K562 (cell line): ENCODE results near the gene FAM167B. TPM values are rescaled to one million over a fixed set of nuclear protein-coding genes. Genes with fewer than 3 reads are reported as not detected.

Source experiments
- ATAC-seq: fragments of 200-7000 bp; cut with Tn5 transposase; 3 replicates; pipeline ENCODE4 v1.9.1; 2020; ENCODE audit warnings: moderate library complexity
- BruUV-seq: library from RNA; stranded (reverse); fragments of 400-500 nt; replicated peaks from 2 replicates; lab custom pipeline; 2021; lab: Mats Ljungman, UMichigan
- CTCF ChIA-PET: fragments of 300-600 bp; formaldehyde crosslinking; extraction: SDS; loops from one replicate; lab custom pipeline; 2021; ENCODE audit warnings: low intra/inter-chr PET ratio; lab: Yijun Ruan, JAX
- POLR2A ChIA-PET: fragments of 300-600, 350-650 bp; sonication (Branson Sonifier 250); formaldehyde crosslinking; extraction: SDS; loops from one replicate; lab custom pipeline; 2021; ENCODE audit warnings: antibody characterized with exemption, inconsistent platforms; lab: Yijun Ruan, JAX
- DNase-seq, 4 experiments: peaks; one replicate each; pipeline versions ENCODE4 v3.0.0 to v3.0.0-alpha.2; 2011 to 2018; ENCODE audit warnings: low spot score in 3 of 4, mixed read lengths in 3 of 4; ENCODE audit errors: extremely low read depth in 1 of 4
- FAIRE-seq: peaks from 2 replicates; lab custom pipeline; 2011; peaks lifted over from hg19 to GRCh38; lab: Jason Lieb, UNC
- H2AFZ ChIP-seq: 2 replicates; pipeline ENCODE4 v1.6.0; 2011; ENCODE audit warnings: low read depth, low read length, control low read depth, inconsistent platforms
- H3K27ac ChIP-seq: fragments of 200-600 bp; 3 replicates; pipeline ENCODE4 v1.8.0; 2011; ENCODE audit warnings: low read depth, mild to moderate bottlenecking, control low read depth, inconsistent platforms, low read length, moderate library complexity, mixed read lengths; ENCODE audit errors: extremely low read depth
- H3K27me3 ChIP-seq, 2 experiments: fragments of 300-600 bp in 1 of 2; 2 replicates in 1 of 2; 3 replicates in 1 of 2; pipeline versions ENCODE4 v1.6.0 to v1.8.0; 2011; ENCODE audit warnings: inconsistent platforms in 2 of 2, low read length in 2 of 2, mild to moderate bottlenecking in 1 of 2, mixed read lengths in 1 of 2, moderate library complexity in 1 of 2; ENCODE audit not compliant: control insufficient read depth in 2 of 2, insufficient read depth in 2 of 2
- H3K36me3 ChIP-seq: fragments of 300-600 bp; 3 replicates; pipeline ENCODE4 v1.8.0; 2011; ENCODE audit warnings: mild to moderate bottlenecking, low read length, inconsistent platforms; ENCODE audit not compliant: control insufficient read depth, insufficient read depth
- H3K4me1 ChIP-seq, 2 experiments: fragments of 200-600 bp in 1 of 2; replicated peaks in 1 of 2; 2 replicates in 1 of 2; 3 replicates in 1 of 2; pipeline versions ENCODE4 v1.5.1 to v1.8.0; 2011; ENCODE audit warnings: inconsistent platforms in 2 of 2, low read length in 2 of 2, mild to moderate bottlenecking in 1 of 2, mixed read lengths in 1 of 2, moderate library complexity in 1 of 2; ENCODE audit not compliant: control insufficient read depth in 2 of 2, insufficient read depth in 2 of 2
- H3K4me2 ChIP-seq: 2 replicates; pipeline ENCODE4 v1.6.1; 2011; ENCODE audit warnings: low read length, control low read depth, inconsistent platforms, mixed read lengths; ENCODE audit not compliant: insufficient read depth
- H3K4me3 ChIP-seq: fragments of 200-600 bp; sonication (generic), shearing (Covaris generic); 2 replicates; pipeline ENCODE4 v1.5.1; 2016; ENCODE audit warnings: control low read depth, inconsistent platforms
- H3K79me2 ChIP-seq: fragments of 200-600 bp; 3 replicates; pipeline ENCODE4 v1.8.0; 2011; ENCODE audit warnings: low read length, inconsistent platforms; ENCODE audit not compliant: control insufficient read depth, insufficient read depth
- H3K9ac ChIP-seq, 2 experiments: 2 replicates each; pipeline versions ENCODE4 v1.6.0 to v1.6.1; 2011; ENCODE audit warnings: low read depth in 2 of 2, low read length in 2 of 2, control low read depth in 1 of 2, inconsistent platforms in 1 of 2, mild to moderate bottlenecking in 1 of 2, mixed read lengths in 1 of 2; ENCODE audit not compliant: insufficient read depth in 1 of 2
- H3K9me1 ChIP-seq: one replicate; pipeline ENCODE4 v1.6.0; 2011; ENCODE audit warnings: inconsistent platforms, mild to moderate bottlenecking, low read length, moderate library complexity; ENCODE audit not compliant: control insufficient read depth, insufficient read depth
- H3K9me3 ChIP-seq: replicated peaks from 2 replicates; pipeline ENCODE4 v1.5.1; 2011; ENCODE audit warnings: low read depth, low read length, inconsistent platforms; ENCODE audit not compliant: control insufficient read depth, insufficient read depth
- H4K20me1 ChIP-seq: replicated peaks from 2 replicates; pipeline ENCODE4 v1.6.1; 2011; ENCODE audit warnings: low read length, inconsistent platforms, mixed read lengths; ENCODE audit not compliant: control insufficient read depth, insufficient read depth
- ARID1B ChIP-seq: fragments of 450-650 bp; IDR thresholded peaks from 2 replicates; pipeline ENCODE4 v1.6.1; 2016; ENCODE audit warnings: antibody characterized with exemption, mild to moderate bottlenecking, inconsistent platforms
- ERF ChIP-seq: fragments of 450-650 bp; formaldehyde crosslinking; IDR thresholded peaks from 2 replicates; pipeline ENCODE4 v1.4.0; 2020; ENCODE audit warnings: mild to moderate bottlenecking, mixed read lengths
- GABPB1 ChIP-seq: sonication (generic); formaldehyde crosslinking; IDR thresholded peaks from 2 replicates; pipeline ENCODE4 v1.8.0; 2022; ENCODE audit warnings: mild to moderate bottlenecking, missing genetic modification reagents
- POU5F1 ChIP-seq: fragments of 150-350 bp; IDR thresholded peaks from 2 replicates; pipeline ENCODE4 v1.6.1; 2014; ENCODE audit warnings: borderline replicate concordance, low read length, low read depth, mild to moderate bottlenecking; ENCODE audit not compliant: partially characterized antibody
- RAD21 ChIP-seq, 2 experiments: fragments of 250-450 bp in 1 of 2; fragments of 450-650 bp in 1 of 2; sonication (Bioruptor Pico) in 1 of 2; formaldehyde crosslinking in 1 of 2; IDR thresholded peaks in 1 of 2; conservative IDR thresholded peaks in 1 of 2; 2 replicates each; pipeline versions ENCODE4 v1.4.0 to v1.8.0; 2020 to 2022; ENCODE audit warnings: mild to moderate bottlenecking in 2 of 2, moderate library complexity in 1 of 2
- SIN3A ChIP-seq, 2 experiments: fragments of 150-350 bp in 1 of 2; IDR thresholded peaks; 2 replicates each; pipeline ENCODE4 v1.6.1; 2011 to 2016; ENCODE audit warnings: borderline replicate concordance in 2 of 2, low read depth in 2 of 2, low read length in 2 of 2, mild to moderate bottlenecking in 2 of 2, moderate library complexity in 2 of 2; ENCODE audit not compliant: control insufficient read depth in 1 of 2
- WGBS: fragments of 100-300 bp; shearing (Covaris generic); methylation state at CpG from one replicate; pipeline ENCODE4 v1.1.6; 2016; ENCODE audit warnings: low coverage, mixed read lengths; ENCODE audit not compliant: insufficient coverage; ENCODE audit errors: missing lambda C conversion rate; 5-methylcytosine and 5-hydroxymethylcytosine counted together
- in situ Hi-C: fragments of 300-500 bp; cut with MboI; formaldehyde crosslinking; loops from 4 replicates; pipeline ENCODE4 v1.15.0; 2018; ENCODE audit warnings: inconsistent platforms, mixed read lengths
- intact Hi-C: fragments of 100-400 bp; cut with micrococcal nuclease; formaldehyde crosslinking; loops from 2 replicates; pipeline ENCODE4 v1.14.2; 2022
- polyA plus RNA-seq, 8 experiments: library from polyadenylated mRNA; depleted of rRNA in 4 of 8; stranded (reverse) in 5 of 8; unstranded in 3 of 8; fragments of >200 nt; fragmentation: Nextera tagmentation in 2 of 8; fragmentation: Illumina TruSeq in 1 of 8; extraction: Ambion mirVana in 2 of 8; extraction: Trizol in 1 of 8; gene quantifications; 2 replicates each; pipeline versions ENCODE4 v1.2.1 to v1.2.3, GENCODE V29; 2011 to 2014; ENCODE audit warnings: inconsistent platforms in 1 of 8, missing spikeins in 1 of 8
- total RNA-seq, 7 experiments: library from RNA; depleted of rRNA in 6 of 7; stranded (reverse); fragments of >200 nt in 6 of 7; fragmentation: Illumina TruSeq in 2 of 7; extraction: Trizol in 2 of 7; gene quantifications; 2 replicates each; pipeline versions ENCODE4 v1.2.1 to v1.2.3, GENCODE V29; 2011 to 2021; ENCODE audit warnings: low replicate concordance in 1 of 7
- TF ChIP-seq, protein P1 (sequence below), 2 experiments: fragments of 450-650 bp in 1 of 2; sonication (generic) in 1 of 2; formaldehyde crosslinking in 1 of 2; IDR thresholded peaks in 1 of 2; conservative IDR thresholded peaks in 1 of 2; 2 replicates each; pipeline versions ENCODE4 v1.6.1 to v1.8.1; 2016 to 2023; ENCODE audit warnings: mild to moderate bottlenecking in 2 of 2, moderate library complexity in 2 of 2, inconsistent platforms in 1 of 2, missing genetic modification reagents in 1 of 2
- TF ChIP-seq, protein P2 (sequence below), 3 experiments: IDR thresholded peaks in 2 of 3; conservative IDR thresholded peaks in 1 of 3; 2 replicates each; pipeline ENCODE4 v1.5.1; 2011 to 2012; ENCODE audit warnings: low read length in 3 of 3, mild to moderate bottlenecking in 3 of 3, control low read depth in 2 of 3, improper control_type of control experiment in 1 of 3, inconsistent platforms in 1 of 3, low read depth in 1 of 3, mixed read lengths in 1 of 3, moderate library complexity in 1 of 3; ENCODE audit not compliant: insufficient read depth in 2 of 3

The FAM167B gene
- total and polyA plus RNA-seq, 9 of the 15 experiments (the other 6 are each of a cell fraction or from before 2014, with no cell fraction given), result not detected

DNA sequence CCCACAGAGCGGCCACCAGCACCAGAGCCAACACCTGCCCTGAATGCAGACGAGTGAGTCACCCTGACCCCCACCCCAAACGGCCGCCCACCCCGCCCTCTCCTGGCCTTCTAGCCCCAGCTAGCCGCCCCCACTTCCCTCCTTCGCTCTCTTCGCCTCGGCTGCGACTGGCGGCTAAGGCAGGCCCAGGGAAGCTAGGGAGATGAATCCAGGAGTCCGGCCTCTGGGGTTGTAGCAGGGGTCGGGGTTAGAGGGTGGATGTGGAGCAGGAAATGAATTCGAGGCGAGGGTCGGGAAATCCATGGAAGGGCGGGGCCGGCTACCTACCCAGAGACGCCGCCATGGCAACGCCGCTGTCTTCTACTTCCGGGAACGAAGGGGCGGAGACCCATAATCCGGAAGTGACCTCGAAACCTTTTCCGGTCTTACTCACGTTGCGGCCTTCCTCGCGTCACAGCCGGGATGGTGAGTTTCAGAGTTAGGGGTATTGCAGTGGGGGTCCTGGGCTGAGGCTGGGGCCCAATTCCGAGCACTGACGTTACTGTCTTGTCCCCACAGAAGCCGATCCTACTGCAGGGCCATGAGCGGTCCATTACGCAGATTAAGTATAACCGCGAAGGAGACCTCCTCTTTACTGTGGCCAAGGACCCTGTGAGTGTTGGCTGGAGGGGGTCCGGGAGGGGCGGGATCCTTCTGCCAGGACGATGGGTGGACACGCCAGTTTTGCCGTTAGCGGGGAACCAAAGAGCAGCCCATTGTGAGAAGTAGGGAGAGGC, 24.9 kb upstream of the FAM167B start, which contains the start of the genes EIF3I and TMEM234 (continued):
- TF ChIP-seq POU5F1 (no peak), SIN3A (IDR thresholded peaks at IDR 0.05; ENCODE audit: borderline replicate concordance in 2 of 2, control insufficient read depth in 1 of 2, low read depth in 2 of 2, low read length in 2 of 2) (peak; percentile 95 to 98; a peak in 3 of 4 replicates)

DNA sequence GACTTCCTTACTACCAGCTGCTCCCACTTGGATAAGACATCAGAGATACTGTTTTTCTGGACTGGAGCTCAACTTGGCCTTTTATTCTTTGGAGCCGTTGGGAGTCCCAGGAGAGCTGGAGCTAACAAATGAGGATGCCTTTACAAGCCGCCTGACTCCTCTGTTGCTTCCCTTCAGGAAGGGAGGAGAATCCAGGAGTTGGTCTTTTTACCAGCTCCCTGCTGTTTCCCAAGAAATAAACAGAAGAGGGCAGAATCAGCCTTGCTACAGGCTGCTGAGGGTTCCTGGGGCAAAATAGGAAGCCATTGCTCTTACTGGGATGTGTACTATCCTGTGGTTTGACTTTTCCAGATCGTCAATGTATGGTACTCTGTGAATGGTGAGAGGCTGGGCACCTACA, 23.3 kb upstream of the FAM167B start:
- ChIA-PET CTCF (interaction anchor here (0.6 kb wide), 1 partner anchor 193 kb away, joined by 4 read pairs; no protein-coding TSS in a partner anchor), POLR2A (interaction anchor here (0.7 to 6.5 kb wide), 9 partner anchors 8 to 369 kb away, joined by 3 to 40 read pairs (median 3); partner anchors contain the start of gene TXLNA)
- H3K9me1 ChIP-seq, result no peaks in the 10 kb centered on the region
- H2AFZ ChIP-seq, result no peak overlapping the region
- BruUV-seq, result no TSS peak
- H3K79me2 ChIP-seq, result peaks cover 49% of the 10 kb centered on the region
- DNase-seq (no peak), ATAC-seq (no peak), FAIRE-seq (no peak)
- 73% methylated on average over 3 of the region's 3 CpGs for WGBS
- H3K9ac ChIP-seq, result peak overlapping the region; percentile 83 to 96; a peak in 3 of 4 replicates
- intact Hi-C loops, result loop anchor here (2.0 kb wide), 1 partner anchor 93 kb away; no protein-coding TSS in a partner anchor
- peak overlapping the region; percentile 50 for H3K27ac ChIP-seq
- H3K4me3 ChIP-seq, result peak overlapping the region; percentile 80
- in situ Hi-C loops, result no loop called here
- H3K4me2 ChIP-seq, result peak overlapping the region; percentile 98
- TF ChIP-seq, protein P1, sequence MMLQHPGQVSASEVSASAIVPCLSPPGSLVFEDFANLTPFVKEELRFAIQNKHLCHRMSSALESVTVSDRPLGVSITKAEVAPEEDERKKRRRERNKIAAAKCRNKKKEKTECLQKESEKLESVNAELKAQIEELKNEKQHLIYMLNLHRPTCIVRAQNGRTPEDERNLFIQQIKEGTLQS (IDR thresholded peaks at IDR 0.05), result 0 out of 2 replicates have a peak, but pooled peaks have one; percentile 4
- TF ChIP-seq, protein P1 (CRISPR knock-in tag; conservative IDR thresholded peaks at IDR 0.05), result no peak
- TF ChIP-seq GABPB1 (CRISPR knock-in tag), result 0 out of 2 replicates have a peak, but pooled peaks have one; percentile 40
- no peak for TF ChIP-seq ERF (CRISPR knock-in tag)
- TF ChIP-seq, protein P2, sequence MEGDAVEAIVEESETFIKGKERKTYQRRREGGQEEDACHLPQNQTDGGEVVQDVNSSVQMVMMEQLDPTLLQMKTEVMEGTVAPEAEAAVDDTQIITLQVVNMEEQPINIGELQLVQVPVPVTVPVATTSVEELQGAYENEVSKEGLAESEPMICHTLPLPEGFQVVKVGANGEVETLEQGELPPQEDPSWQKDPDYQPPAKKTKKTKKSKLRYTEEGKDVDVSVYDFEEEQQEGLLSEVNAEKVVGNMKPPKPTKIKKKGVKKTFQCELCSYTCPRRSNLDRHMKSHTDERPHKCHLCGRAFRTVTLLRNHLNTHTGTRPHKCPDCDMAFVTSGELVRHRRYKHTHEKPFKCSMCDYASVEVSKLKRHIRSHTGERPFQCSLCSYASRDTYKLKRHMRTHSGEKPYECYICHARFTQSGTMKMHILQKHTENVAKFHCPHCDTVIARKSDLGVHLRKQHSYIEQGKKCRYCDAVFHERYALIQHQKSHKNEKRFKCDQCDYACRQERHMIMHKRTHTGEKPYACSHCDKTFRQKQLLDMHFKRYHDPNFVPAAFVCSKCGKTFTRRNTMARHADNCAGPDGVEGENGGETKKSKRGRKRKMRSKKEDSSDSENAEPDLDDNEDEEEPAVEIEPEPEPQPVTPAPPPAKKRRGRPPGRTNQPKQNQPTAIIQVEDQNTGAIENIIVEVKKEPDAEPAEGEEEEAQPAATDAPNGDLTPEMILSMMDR (IDR thresholded peaks at IDR 0.05 in 2 of 3, conservative IDR thresholded peaks at IDR 0.05 in 1 of 3; ENCODE audit: insufficient read depth in 2 of 3, low read depth in 1 of 3, low read length in 3 of 3), result 0 out of 6 replicates have a peak, but pooled peaks of 1 of the 3 experiments have one; percentile 25
- TF ChIP-seq RAD21 (CRISPR knock-in tag; conservative IDR thresholded peaks at IDR 0.05 in 1 of 2, IDR thresholded peaks at IDR 0.05 in 1 of 2), result peak in 1 of 2 experiments; percentile 16; a peak in 1 of 4 replicates
- no peak for TF ChIP-seq ARID1B
- H3K27me3 ChIP-seq, result no peaks in the 10 kb centered on the region
- H3K4me1 ChIP-seq, result peaks cover 19 to 22% of the 10 kb centered on the region in 2 experiments; a peak in 4 of 5 replicates
- H3K9me3 ChIP-seq, result no peaks in the 10 kb centered on the region
- no peaks in the 10 kb centered on the region for H4K20me1 ChIP-seq
- H3K36me3 ChIP-seq, result peaks cover 64% of the 10 kb centered on the region
